Neural cell (in vitro differentiated cells): Measurements from ENCODE around the gene DTYMK. TPM values are rescaled to one million over a fixed set of nuclear protein-coding genes. Genes with fewer than 3 reads are reported as not detected.

Source experiments
- H2AFZ ChIP-seq: fragments of 200-600, 300-800 bp; sonication (generic), shearing (Covaris generic); 2 replicates; pipeline ENCODE4 v1.6.0; 2014; ENCODE audit warnings: low read depth, mild to moderate bottlenecking, antibody characterized with exemption, low read length, moderate library complexity
- H3F3A ChIP-seq: fragments of 200-600 bp; shearing (Covaris generic); 2 replicates; pipeline ENCODE4 v1.6.1; 2016; ENCODE audit warnings: mild to moderate bottlenecking, moderate library complexity, mixed read lengths, antibody characterized with exemption, low read length; ENCODE audit not compliant: insufficient read depth, poor library complexity, severe bottlenecking
- H3K27ac ChIP-seq: fragments of 200-600, 300-800 bp; sonication (generic), shearing (Covaris generic); 2 replicates; pipeline ENCODE4 v1.5.1; 2014; ENCODE audit warnings: mild to moderate bottlenecking, low read length, moderate library complexity
- H3K27me3 ChIP-seq: fragments of 300-800, 200-600 bp; sonication (generic), shearing (Covaris generic); 2 replicates; pipeline ENCODE4 v1.6.0; 2014; ENCODE audit warnings: mild to moderate bottlenecking, low read depth, low read length, moderate library complexity; ENCODE audit not compliant: insufficient read depth
- H3K36me3 ChIP-seq: fragments of 300-800, 200-600 bp; sonication (generic), shearing (Covaris generic); 2 replicates; pipeline ENCODE4 v1.5.1; 2014; ENCODE audit warnings: mild to moderate bottlenecking, antibody characterized with exemption, low read length, moderate library complexity; ENCODE audit not compliant: insufficient read depth
- H3K4me2 ChIP-seq: fragments of 300-800, 200-600 bp; sonication (generic), shearing (Covaris generic); 2 replicates; pipeline ENCODE4 v1.6.0; 2014; ENCODE audit warnings: mild to moderate bottlenecking, low read length
- H3K4me3 ChIP-seq: fragments of 300-800, 200-600 bp; sonication (generic), shearing (Covaris generic); 2 replicates; pipeline ENCODE4 v1.5.1; 2014; ENCODE audit warnings: mild to moderate bottlenecking, low read length, moderate library complexity
- H3K79me2 ChIP-seq: fragments of 200-600 bp; shearing (Covaris generic); replicated peaks from 2 replicates; pipeline ENCODE4 v1.6.0; 2014; ENCODE audit warnings: mild to moderate bottlenecking, low read length, moderate library complexity; ENCODE audit not compliant: insufficient read depth
- H3K9ac ChIP-seq: fragments of 300-800, 200-600 bp; sonication (generic), shearing (Covaris generic); 2 replicates; pipeline ENCODE4 v1.6.1; 2016; ENCODE audit warnings: mild to moderate bottlenecking, low read length, mixed read lengths
- H3K9me2 ChIP-seq: fragments of 200-600 bp; shearing (Covaris generic); 2 replicates; pipeline ENCODE4 v1.6.1; 2016; ENCODE audit warnings: mild to moderate bottlenecking, low read length, mixed read lengths; ENCODE audit not compliant: insufficient read depth
- H3K9me3 ChIP-seq: fragments of 200-600, 300-800 bp; sonication (generic), shearing (Covaris generic); 2 replicates; pipeline ENCODE4 v1.6.1; 2016; ENCODE audit warnings: mild to moderate bottlenecking, mixed run types, low read length, moderate library complexity, mixed read lengths
- H4K20me1 ChIP-seq: fragments of 200-600 bp; shearing (Covaris generic); 2 replicates; pipeline ENCODE4 v1.6.1; 2016; ENCODE audit warnings: mild to moderate bottlenecking, mixed run types; ENCODE audit not compliant: insufficient read depth
- CTCF ChIP-seq: fragments of 450-650 bp; IDR thresholded peaks from 2 replicates; pipeline ENCODE4 v1.5.1; 2014; ENCODE audit warnings: antibody characterized with exemption, mild to moderate bottlenecking, moderate library complexity; ENCODE audit not compliant: poor library complexity, severe bottlenecking
- EP300 ChIP-seq: fragments of 450-650 bp; conservative IDR thresholded peaks from 2 replicates; pipeline ENCODE4 v1.6.1; 2014; ENCODE audit warnings: antibody characterized with exemption, mild to moderate bottlenecking, moderate library complexity; ENCODE audit not compliant: poor library complexity, severe bottlenecking
- EZH2 ChIP-seq: fragments of 200-600, 300-800 bp; shearing (Covaris generic), sonication (generic); IDR thresholded peaks from 2 replicates; pipeline ENCODE4 v1.6.1; 2014; ENCODE audit warnings: antibody characterized with exemption, low read length, borderline replicate concordance, mild to moderate bottlenecking; ENCODE audit not compliant: insufficient read depth, poor library complexity, severe bottlenecking
- MXI1 ChIP-seq: fragments of 450-650 bp; conservative IDR thresholded peaks from 2 replicates; pipeline ENCODE4 v1.6.1; 2014; ENCODE audit warnings: antibody characterized with exemption, mild to moderate bottlenecking; ENCODE audit not compliant: poor library complexity, severe bottlenecking
- POLR2AphosphoS5 ChIP-seq: IDR thresholded peaks from 2 replicates; pipeline ENCODE4 v1.6.1; 2012
- RAD21 ChIP-seq: fragments of 450-650 bp; conservative IDR thresholded peaks from 2 replicates; pipeline ENCODE4 v1.6.1; 2014; ENCODE audit warnings: antibody characterized with exemption, mild to moderate bottlenecking, moderate library complexity
- REST ChIP-seq: IDR thresholded peaks from 2 replicates; pipeline ENCODE4 v1.6.1; 2012; ENCODE audit warnings: borderline replicate concordance
- SMC3 ChIP-seq: fragments of 450-650 bp; conservative IDR thresholded peaks from 2 replicates; pipeline ENCODE4 v1.6.1; 2014; ENCODE audit warnings: antibody characterized with exemption, mild to moderate bottlenecking, moderate library complexity; ENCODE audit not compliant: poor library complexity
- TAF1 ChIP-seq: IDR thresholded peaks from 2 replicates; pipeline ENCODE4 v1.6.1; 2012; ENCODE audit warnings: low read depth
- polyA plus RNA-seq: library from polyadenylated mRNA; depleted of rRNA; stranded (reverse); fragments of >200 nt; gene quantifications from 2 replicates; pipeline ENCODE4 v1.2.3, GENCODE V29; 2014

DTYMK gene
- polyA plus RNA-seq, 1 donor from 2014 or later: 33.5 TPM

GRCh38 chr2:241720560-241720959, 33.9 kb upstream of the DTYMK start:
- H2AFZ ChIP-seq: no peak overlapping the region
- H3K27me3 ChIP-seq: no peaks in the 10 kb centered on the region
- no peak overlapping the region for H3K4me3 ChIP-seq
- no peaks in the 10 kb centered on the region for H4K20me1 ChIP-seq
- no peak overlapping the region for H3K4me2 ChIP-seq
- peaks cover 19% of the 10 kb centered on the region for H3K36me3 ChIP-seq
- TF ChIP-seq CTCF (no peak), POLR2AphosphoS5 (no peak), TAF1 (no peak), REST (no peak), MXI1 (no peak), RAD21 (no peak), EZH2 (no peak), EP300 (no peak), SMC3 (no peak)
- H3K9me2 ChIP-seq: no peaks in the 10 kb centered on the region
- H3K9ac ChIP-seq: no peak overlapping the region
- H3K9me3 ChIP-seq: peaks cover 12% of the 10 kb centered on the region
- no peaks in the 10 kb centered on the region for H3F3A ChIP-seq
- no peak overlapping the region for H3K27ac ChIP-seq
- no peaks in the 10 kb centered on the region for H3K79me2 ChIP-seq

GRCh38 chr2:241720099-241720498, 33.5 kb upstream of the DTYMK start:
- Histone ChIP-seq H3K27ac (no peak overlapping the region), H4K20me1 (no peaks in the 10 kb centered on the region), H3K9me2 (no peaks in the 10 kb centered on the region), H3K27me3 (no peaks in the 10 kb centered on the region), H2AFZ (no peak overlapping the region), H3K4me2 (no peak overlapping the region), H3K79me2 (no peaks in the 10 kb centered on the region), H3K9me3 (peaks cover 12% of the 10 kb centered on the region), H3K4me3 (no peak overlapping the region), H3K36me3 (peaks cover 19% of the 10 kb centered on the region), H3F3A (no peaks in the 10 kb centered on the region), H3K9ac (no peak overlapping the region)
- TF ChIP-seq EP300: no peak
- TF ChIP-seq TAF1: no peak
- no peak for TF ChIP-seq SMC3
- no peak for TF ChIP-seq REST
- TF ChIP-seq RAD21: no peak
- no peak for TF ChIP-seq POLR2AphosphoS5
- no peak for TF ChIP-seq EZH2
